ENCODE results near the gene FGF14. TPM values are rescaled to one million over a fixed set of nuclear protein-coding genes. Genes with fewer than 3 reads are reported as not detected.

Gene FGF14
- total RNA-seq, 2 donors from 2014 or later = under 0.01 to 0.28 TPM

DNA sequence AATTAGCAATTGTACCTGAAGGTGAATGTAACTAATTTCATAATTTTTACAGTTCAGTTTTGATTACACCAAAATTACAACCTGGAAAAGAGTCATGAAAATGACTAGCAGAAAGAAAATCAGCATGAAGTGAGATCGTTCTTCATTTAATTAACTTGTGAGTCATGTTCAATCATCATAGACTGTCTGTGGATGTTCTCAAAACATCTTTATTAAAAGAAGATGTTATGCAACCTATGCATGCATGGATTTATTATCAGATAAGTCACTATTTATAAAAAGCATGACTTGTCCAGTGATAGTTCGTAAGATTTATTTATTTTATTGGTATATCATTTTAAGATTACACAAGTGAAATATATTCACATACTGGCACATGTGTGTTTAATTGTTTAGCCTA lies 703.4 kb downstream of the FGF14 start:
- no peak overlapping the region for H3K27ac ChIP-seq
- no peak for DNase-seq (ENCODE audit: low spot score)
- no peaks in the 10 kb centered on the region for H3K36me3 ChIP-seq
- H3K9me3 ChIP-seq = no peaks in the 10 kb centered on the region
- H3K4me3 ChIP-seq = no peak overlapping the region
- no peaks in the 10 kb centered on the region for H3K4me1 ChIP-seq (replicated peaks)
- TF ChIP-seq CTCF (IDR thresholded peaks at IDR 0.05) (no peak), POLR2AphosphoS5 (IDR thresholded peaks at IDR 0.05) (no peak), POLR2A (IDR thresholded peaks at IDR 0.05) (no peak)
- intact Hi-C loops (cut with DNase I) = no loop called here
- no peaks in the 10 kb centered on the region for H3K27me3 ChIP-seq (replicated peaks; ENCODE audit: insufficient read depth)
- WGBS = 68% methylated on average over 2 of the region's 2 CpGs

DNA sequence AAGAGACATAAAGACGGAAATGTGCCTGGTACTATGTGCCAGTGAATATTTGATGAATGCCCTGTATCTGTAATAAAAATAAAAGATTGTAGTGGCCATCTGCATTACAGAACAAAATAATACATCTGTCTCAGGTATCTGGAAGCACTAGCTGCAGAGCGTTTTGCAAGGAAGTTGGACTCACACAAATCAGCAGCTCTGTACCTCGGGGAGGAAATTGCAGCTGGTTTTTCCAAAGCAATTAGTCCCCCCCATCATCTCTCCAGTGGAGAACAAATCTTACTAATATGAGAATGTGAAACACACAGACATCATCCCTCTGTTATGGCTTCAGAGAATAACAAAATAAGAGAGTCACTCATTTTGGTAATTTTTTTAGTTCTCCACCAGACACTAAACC lies 704.1 kb downstream of the FGF14 start:
- Histone ChIP-seq H3K27ac (no peak overlapping the region), H3K9me3 (no peaks in the 10 kb centered on the region), H3K4me3 (no peak overlapping the region), H3K36me3 (no peaks in the 10 kb centered on the region), H3K4me1 (replicated peaks) (no peaks in the 10 kb centered on the region), H3K27me3 (replicated peaks; ENCODE audit: insufficient read depth) (no peaks in the 10 kb centered on the region)
- no peak for DNase-seq (ENCODE audit: low spot score)
- intact Hi-C loops (cut with DNase I) = no loop called here
- TF ChIP-seq POLR2A (IDR thresholded peaks at IDR 0.05) (no peak), CTCF (IDR thresholded peaks at IDR 0.05) (no peak), POLR2AphosphoS5 (IDR thresholded peaks at IDR 0.05) (no peak)
- 73% methylated on average over 3 of the region's 3 CpGs for WGBS

DNA sequence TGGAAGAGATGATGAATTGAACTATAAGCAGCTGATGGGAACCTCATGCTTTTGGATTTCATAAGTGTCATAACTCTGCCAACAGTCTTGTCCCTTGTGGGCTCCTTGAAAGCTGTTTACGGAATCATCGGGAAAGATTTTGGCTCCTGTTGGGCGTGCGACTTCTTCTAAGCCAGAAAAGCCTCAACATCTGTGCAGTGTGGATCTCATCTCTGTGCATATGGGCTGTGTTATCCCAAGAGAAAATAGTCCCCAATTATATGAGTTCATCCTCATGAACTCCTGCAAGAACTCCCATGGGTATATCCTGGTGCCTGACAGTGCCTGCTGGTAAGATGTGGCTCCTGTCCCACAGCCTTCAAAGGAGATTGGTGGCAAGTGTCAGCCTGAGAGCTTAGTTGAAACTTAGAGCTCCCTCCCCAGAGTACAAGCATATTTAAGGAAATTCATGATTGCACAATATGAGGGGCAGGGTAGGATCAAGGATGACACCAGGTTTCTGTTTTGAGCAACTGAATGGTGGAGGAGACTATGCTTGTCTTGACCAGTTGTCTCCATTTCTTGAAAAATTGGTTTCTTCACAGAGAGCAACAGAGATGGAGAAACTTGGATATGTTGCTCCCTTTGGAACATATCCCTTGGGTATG lies 705.9 kb downstream of the FGF14 start:
- intact Hi-C loops (cut with DNase I) = no loop called here
- WGBS = 93% methylated on average over 4 of the region's 4 CpGs
- DNase-seq (ENCODE audit: low spot score) = no peak

GRCh38 chr13:101691341-101691860 lies 710.4 kb downstream of the FGF14 start:
- H3K9me3 ChIP-seq = no peaks in the 10 kb centered on the region
- no peak overlapping the region for H3K27ac ChIP-seq
- TF ChIP-seq POLR2AphosphoS5 (IDR thresholded peaks at IDR 0.05) = no peak
- DNase-seq (ENCODE audit: low spot score) = no peak
- no peaks in the 10 kb centered on the region for H3K36me3 ChIP-seq
- 65% methylated on average over 3 of the region's 3 CpGs for WGBS
- no peak overlapping the region for H3K4me3 ChIP-seq
- no peaks in the 10 kb centered on the region for H3K27me3 ChIP-seq (replicated peaks; ENCODE audit: insufficient read depth)
- intact Hi-C loops (cut with DNase I) = no loop called here
- H3K4me1 ChIP-seq (replicated peaks) = no peaks in the 10 kb centered on the region

More for the DNA sequence above, 705.9 kb downstream of the FGF14 start:
- Histone ChIP-seq H3K36me3 (no peaks in the 10 kb centered on the region), H3K9me3 (no peaks in the 10 kb centered on the region), H3K27ac (no peak overlapping the region), H3K4me1 (replicated peaks) (no peaks in the 10 kb centered on the region), H3K4me3 (no peak overlapping the region), H3K27me3 (replicated peaks; ENCODE audit: insufficient read depth) (no peaks in the 10 kb centered on the region)
- TF ChIP-seq POLR2A (IDR thresholded peaks at IDR 0.05) (no peak), POLR2AphosphoS5 (IDR thresholded peaks at IDR 0.05) (no peak), CTCF (IDR thresholded peaks at IDR 0.05) (no peak)

DNA sequence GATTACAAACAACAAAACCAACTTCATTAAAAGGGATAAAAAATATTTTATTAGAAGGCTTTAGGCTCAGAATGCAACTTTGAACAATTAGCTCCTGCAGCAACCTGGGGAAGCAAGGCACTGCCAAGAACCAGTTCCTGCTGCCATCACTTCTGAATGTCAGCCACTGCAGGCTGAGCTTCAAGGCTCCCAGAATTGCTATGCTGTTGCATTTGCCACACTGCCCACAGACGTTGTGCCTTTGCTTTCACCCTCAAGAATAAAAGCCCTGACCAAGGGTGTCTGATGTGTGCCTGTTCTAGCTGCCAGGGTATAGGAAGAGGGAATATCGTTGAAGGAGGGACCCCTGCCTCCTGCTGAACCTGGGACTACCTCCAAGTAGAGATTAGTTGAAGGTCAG lies 711.0 kb downstream of the FGF14 start:
- Histone ChIP-seq H3K27me3 (replicated peaks; ENCODE audit: insufficient read depth) (no peaks in the 10 kb centered on the region), H3K36me3 (no peaks in the 10 kb centered on the region), H3K27ac (no peak overlapping the region), H3K4me1 (replicated peaks) (no peaks in the 10 kb centered on the region), H3K9me3 (no peaks in the 10 kb centered on the region), H3K4me3 (no peak overlapping the region)
- WGBS = 52% methylated on average over 2 of the region's 2 CpGs
- intact Hi-C loops (cut with DNase I) = no loop called here
- TF ChIP-seq CTCF (IDR thresholded peaks at IDR 0.05) (no peak), POLR2AphosphoS5 (IDR thresholded peaks at IDR 0.05) (no peak), POLR2A (IDR thresholded peaks at IDR 0.05) (no peak)
- no peak for DNase-seq (ENCODE audit: low spot score)
